HG02571 (cell line): ENCODE measurements around the gene LAMA1.

Source experiments
- ATAC-seq: cut with Tn5 transposase; IDR thresholded peaks from one replicate; pipeline ENCODE4 v1.9.1; 2021; ENCODE audit warnings: mild to moderate bottlenecking, moderate library complexity; ENCODE audit not compliant: unreplicated experiment

The LAMA1 gene

DNA sequence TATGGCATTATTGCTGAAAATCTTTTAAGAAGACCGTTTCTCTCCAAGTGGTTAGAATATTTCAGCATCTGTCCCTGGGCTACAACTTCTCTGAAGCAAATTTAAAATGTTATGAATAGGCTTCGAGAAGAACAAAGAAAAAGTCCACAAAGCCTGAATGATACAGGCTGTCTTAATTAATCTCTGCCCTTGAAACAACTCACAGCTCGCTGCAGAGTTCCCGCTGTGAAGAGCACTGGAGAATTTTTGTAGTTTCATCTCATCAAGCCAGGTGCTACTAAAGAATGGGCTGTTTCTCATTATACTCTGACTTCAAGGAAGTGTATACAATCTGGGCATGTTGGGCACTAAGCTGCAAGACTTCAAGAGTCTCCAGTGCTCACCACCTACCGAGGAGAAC lies 67.6 kb downstream of the LAMA1 start:
- ATAC-seq = no peak

DNA sequence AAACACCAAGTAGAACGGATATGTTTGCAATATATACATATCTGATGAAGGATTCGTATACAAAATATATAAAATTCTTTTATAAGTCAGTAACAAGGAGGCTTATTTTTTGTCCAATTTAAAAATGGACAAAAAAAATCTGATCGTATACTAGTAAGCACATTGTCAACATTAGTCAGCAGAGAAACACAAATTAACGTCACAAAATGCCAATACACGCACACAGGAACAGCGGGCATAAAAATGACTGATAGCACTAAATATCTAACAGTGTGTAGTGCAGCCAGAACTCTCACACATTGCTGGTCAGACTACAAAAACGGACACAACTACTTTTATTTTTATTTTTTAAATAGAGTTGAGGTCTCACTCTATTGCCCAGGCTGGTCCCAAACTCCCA lies 69.5 kb downstream of the LAMA1 start:
- ATAC-seq = no peak

DNA sequence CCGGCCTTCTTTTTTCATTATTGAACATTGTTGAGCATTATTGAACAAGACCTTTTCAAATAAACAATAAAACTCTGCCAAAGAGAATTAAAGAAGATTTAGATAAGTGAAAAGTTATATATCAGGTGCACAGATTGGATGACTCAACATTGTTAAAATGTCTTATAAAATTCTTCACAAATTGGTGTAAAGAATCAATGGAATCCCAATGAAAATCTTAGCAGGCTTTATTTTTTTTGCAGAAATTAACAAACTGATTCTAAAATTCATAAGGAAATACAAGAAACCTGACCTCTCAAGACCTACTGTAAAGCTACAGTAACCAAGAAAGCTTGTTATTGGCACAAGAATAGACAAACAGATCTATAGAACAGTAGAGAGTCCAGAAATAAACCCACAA lies 70.3 kb downstream of the LAMA1 start:
- ATAC-seq = no peak

DNA sequence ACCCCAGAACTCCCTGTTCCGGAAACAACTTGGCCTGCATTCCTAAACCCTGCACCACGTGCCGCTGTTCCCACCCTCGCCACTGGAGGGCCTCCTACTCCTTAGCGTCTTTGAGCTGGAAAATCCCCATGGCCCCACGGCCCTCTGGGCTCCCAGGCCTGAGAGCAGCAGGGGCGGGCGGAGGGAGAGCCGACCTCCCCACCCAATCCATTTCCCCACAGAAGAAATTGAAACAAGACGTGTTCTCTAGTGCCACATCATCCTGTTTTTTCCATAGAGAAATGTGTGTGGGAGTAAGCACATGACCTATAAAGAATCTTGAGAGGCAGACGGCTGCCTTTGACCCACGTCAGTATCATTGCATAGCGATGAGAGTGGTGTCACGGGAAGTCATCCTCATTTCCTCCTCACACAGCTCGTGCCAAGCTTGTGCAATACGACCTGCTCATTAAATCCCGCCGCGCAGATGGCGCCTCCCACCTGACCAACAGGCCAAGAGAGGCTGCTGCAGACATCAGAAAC lies 79.2 kb downstream of the LAMA1 start:
- ATAC-seq = no peak

DNA sequence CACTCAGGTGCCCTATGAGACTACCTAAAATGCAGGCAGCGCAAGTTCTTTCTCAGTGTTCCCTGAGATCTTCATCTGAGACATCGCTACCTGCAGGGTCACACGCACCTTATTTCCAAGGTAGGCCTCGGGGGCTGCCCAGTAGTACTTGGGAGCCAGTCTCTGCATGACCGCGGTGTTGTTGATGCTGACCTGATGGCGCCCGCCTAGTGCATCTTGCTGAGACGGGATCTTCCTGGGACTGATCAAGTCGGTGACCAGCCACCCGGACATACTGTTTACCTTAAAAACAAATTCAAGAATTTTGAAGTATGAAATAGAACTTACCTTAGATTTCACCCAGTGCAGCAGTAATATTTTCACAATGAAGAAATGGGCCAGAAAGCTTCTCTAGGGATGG lies 80.1 kb downstream of the LAMA1 start:
- no peak for ATAC-seq

DNA sequence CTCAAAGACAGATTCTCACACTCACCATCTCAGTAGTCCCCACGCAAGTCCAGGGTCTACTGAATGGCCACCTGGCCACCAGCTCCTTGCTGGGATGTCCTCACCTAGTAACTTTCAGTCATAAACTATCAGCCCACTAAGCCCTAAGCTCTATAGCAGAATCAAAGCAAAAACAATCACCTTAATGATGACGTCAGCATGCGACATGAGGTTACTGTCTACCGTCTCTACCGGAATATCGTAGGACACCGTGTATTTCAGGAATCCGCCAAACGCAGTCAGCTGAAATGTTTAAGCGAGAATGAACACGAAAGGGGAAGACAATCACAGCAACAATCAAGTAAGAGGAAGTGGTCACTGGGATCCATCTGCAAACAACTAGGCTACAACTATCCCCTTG lies 81.8 kb downstream of the LAMA1 start:
- no peak for ATAC-seq

DNA sequence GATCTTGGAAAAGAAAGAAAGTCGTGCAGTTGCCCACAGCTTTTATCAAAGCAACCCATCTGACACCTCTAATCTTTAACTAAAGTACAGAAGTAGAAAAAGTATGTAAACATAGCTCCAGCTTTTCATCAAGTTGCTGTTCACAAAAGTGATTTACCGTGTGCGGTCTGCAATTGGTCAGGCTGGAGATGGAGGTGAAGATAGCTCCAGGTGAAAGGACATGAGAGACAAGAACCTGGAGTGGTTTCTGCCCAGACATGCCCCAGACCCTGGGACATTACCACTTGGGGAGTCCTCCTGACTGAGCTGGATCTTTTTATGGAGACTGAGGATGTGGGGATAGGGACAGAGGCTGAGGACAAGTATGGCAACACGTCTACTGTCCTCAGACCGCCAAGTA lies 82.7 kb downstream of the LAMA1 start:
- ATAC-seq = no peak

DNA sequence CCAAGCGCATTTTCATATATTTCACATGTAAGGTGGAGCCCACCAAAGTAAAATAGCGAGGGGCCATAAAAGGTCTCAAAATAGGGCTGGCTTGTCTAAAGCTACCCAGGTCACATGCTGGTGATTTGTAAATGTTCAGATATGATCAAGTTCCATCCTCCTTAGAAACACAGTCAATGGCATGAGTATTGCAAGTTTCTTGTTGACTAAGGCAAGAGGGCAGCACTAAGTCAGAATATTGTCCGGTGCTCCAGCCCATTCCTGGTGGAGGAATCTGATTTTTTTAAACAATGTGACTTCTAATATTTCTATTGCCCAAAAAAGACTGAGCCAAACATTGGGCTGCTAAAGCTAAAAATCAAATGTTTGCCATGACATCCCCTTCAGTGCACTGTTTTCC lies 85.1 kb downstream of the LAMA1 start:
- ATAC-seq = no peak

DNA sequence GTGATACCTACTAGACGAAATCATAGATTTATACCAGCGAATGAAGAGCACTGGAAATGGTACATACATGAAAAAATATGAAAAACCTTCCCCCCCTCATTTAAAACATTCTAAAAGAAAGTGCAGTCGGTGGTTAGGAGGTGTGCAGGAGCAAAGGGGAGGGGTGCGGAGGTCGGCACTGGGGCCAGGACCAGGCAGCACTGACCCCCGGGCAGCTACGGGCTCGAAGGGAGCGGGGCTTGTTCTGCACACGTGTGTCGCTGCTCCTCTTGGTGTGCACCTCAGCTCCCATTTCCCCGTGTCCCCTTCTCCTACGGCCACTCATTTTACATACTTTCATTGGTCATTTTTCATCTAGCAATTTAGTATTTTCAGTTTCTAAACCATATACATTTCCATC lies 89.0 kb downstream of the LAMA1 start:
- ATAC-seq = no peak

DNA sequence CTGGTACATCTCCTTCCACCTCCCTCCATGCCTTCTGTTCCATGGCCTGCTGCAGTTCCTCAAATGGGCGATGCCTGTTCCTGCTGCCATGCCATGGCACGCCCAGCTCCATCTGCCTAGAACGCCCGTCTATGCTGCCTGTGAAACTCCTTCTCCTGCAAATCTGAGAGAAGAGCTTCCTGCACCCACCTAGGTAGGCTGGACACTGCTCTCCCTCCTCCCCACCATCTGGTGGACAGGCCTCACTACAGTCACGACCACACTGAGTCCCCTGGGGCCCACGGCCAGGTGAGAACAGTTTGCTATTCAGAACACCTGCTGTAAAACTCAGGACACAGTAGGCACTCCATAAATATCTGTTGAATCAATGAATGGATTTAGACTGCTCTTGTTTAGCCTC lies 92.4 kb downstream of the LAMA1 start:
- no peak for ATAC-seq

DNA sequence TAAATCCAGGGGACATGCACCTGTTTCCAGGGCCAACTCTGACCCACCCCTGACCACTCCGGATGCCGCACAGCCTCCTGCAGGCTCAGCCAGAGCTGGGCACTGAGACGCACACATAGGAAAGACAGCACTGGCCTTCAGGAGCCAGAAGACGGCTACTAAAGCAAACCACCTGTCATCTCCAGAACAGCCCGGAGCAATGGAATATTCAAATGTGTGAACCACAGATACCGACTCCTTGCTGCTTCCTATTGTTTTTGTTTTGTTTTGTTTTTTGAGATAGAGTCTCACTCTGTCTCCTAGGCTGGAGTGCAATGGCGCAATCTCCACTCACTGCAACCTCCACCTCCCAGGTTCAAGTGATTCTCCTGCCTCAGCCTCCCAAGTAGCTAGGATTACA lies 94.0 kb downstream of the LAMA1 start:
- no peak for ATAC-seq

DNA sequence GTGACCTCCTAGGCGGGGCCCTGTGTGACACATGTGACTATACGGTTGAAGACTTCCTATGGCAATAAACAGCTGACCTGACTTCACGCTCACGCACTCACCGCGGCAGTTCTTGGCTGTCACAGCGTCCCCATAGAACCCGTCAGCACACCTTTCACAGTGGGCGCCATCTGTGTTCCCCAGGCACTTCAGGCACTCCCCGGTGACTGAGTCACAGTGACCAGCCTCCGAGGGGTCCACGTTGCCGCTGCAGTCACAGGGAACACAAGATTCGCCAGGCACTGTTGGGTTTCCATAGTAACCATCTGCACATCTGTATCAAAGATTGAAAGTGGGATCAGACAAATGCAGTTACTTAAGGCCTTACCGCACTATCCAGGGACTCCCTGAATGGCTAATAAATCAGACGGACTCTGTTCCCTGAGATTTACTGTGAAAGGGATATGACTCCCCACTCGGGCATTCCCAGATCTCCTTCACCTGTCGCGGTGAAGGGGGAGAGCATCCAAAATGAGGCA lies 94.5 kb downstream of the LAMA1 start:
- ATAC-seq = no peak

DNA sequence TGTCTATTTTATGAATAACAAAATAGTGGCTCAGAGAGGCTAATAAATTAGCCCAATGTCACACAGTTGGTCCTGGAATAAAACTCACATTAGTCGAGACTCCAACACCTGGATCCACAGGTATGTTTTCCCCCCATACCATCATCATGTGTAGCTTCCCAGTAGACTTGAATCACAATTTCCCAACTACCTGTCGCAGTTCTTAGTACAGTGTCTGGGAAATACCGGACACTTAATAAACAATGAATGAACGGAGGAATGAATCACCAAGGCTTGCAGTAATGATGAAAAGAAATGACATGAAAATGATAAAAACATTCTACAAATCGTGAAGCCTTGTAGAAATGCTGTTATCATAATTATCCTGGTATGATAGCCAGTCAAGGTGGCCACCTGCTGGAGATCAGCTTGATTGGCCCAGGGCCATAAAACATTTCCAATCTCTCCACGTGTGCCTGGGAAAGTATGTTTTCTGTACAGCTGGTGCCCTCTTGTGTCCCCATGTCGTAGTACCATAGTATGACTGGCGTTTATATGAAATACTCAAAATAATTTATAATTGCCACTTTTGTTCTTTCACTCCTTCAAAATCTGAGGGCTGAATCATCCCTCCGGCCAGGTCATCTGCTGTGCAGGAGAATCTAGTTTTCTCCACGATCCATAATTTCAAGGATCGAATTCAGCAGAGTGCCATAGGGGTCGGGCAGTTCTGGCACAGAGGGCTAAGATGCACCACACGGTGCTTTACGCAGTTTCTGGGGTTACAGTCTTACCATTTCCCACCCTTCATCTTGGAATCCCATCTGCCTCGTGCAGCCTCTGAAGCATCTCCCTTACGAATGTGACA lies 95.4 kb downstream of the LAMA1 start:
- ATAC-seq = no peak

DNA sequence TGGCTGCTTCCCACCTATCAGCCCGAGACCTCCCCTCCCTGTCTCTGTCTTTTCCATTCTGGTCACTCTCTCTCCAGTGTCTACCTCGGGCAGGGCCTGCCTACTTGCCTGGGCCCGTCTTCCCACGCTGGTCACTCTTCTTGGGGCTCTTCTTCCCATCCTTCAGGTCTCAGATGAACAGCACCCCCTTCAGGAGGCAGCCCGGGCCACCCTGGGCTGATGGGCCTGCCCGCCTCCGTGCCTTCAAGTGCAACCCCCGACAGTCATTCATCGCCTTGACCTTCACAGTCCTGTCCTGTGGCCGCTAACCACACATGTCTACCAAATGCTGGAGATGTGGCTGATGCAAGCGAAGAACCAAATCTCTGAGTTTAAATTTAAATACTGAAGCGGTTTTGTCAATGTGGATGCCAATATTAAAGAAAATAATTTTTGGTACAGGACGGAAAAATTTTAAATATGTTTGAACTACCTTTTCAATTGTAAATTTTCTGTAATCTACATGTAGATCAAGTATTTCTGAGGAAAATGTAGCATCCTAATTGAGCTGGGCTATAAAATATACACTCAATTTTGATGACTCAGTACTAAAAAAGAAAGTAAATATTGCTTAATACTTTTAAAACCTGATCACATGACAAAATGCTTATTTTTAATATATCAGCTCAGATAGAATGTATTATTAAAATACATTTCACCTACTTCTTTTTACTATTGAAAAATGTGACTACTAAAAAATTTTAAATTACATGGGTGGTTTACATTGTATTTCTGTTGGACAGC lies 96.4 kb downstream of the LAMA1 start:
- ATAC-seq = no peak

DNA sequence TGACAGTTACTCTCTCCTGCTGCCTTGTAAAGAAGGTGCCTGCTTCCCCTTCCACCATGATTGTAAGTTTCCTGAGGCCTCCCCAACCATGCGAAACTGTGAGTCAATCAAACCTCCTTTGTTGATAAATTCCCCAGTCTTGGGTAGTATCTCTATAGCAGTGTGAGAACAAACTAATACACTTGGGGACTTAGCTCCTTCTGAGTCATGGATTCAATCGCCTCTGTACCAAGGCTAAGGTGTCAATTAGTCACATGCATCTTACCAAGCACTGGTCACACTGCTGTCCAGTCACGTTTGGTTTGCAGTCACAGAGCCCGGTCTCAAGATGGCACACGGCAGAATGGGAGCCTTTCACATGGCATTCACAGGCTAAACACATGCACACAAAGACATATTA lies 100.6 kb downstream of the LAMA1 start:
- ATAC-seq = no peak

DNA sequence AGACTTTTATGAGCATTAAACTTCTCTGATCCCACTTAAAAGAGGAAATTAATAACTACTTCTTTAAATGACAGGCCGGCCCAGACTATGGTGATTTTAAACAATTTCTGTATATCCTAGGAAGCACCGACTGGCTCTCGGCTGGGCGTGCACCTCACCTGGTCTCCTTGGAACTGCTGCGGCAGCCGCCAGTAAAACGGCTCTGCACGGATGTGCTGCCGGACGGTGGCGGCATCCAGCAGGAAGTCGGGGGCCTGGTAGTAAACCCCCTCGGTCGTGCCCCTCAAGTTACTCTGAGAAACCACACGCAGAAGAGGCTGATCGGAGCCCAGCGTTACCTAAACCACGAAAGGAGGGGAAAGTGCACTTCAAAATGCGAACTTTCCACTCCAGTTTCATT lies 106.5 kb downstream of the LAMA1 start:
- ATAC-seq = no peak

DNA sequence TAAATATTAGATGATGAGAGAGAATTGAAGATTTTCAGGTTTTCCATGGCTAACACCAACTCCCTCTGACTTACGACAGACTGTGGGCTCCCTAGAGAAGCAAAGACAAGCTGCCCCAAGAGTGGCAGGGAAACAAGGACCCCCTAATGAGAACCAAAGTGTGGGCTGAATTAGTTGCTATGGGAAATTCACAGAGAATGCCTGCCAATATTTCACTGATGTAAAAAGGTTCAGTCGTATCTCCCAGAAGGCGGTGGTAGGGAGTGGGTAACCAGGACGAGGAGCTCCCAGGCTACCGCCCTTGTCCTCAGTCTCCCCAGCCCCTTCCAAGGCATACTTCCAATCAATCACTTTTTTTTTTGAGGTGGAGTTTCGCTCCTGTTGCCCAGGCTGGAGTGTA lies 113.6 kb downstream of the LAMA1 start:
- no peak for ATAC-seq

DNA sequence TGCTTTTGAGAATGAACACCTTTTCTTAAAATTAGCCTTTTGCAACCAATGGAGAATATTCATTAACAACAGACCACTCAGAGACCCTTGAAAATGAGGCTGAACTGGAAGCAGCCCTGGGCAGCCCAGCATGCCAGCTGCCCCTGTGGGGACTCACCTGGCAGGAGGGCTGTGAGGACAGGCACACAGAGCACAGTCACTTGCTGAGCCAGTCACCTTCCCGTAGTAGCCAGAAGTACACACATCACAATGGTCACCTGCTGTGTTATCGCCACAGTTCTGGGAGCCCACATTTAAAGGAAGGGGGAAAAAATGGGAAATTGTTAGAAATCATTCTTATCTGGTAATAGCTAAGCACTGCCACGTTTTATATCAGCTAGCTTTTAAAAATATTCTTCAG lies 115.5 kb downstream of the LAMA1 start:
- ATAC-seq = no peak

DNA sequence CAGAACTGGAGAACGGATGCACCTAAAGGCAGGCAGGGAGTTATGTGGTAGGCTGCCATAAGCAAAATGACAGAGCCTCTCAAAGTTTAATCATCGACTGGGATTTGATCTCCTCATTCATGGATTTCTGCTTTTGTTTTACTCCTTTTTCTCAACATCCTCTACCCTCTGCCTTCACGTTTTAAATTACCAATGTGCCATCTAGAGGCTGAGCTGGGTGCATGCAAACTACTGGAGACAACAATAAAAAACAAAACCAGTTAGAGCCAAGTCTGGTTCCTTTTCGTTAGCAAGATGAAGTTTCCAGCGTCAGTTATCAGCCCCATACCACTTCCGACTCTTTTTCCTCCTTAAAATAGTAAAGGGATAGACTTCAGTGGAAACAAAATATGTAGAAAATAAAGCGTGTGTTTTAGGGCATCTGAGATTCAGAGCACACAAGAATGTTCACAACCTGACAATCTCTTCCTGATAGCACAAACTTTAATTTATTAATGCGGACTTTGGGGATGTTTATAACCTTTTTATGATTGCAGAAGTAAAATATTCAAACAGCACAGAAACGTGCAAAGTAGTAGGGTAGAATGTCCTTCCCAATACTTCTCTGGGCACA lies 117.0 kb downstream of the LAMA1 start:
- ATAC-seq = no peak

DNA sequence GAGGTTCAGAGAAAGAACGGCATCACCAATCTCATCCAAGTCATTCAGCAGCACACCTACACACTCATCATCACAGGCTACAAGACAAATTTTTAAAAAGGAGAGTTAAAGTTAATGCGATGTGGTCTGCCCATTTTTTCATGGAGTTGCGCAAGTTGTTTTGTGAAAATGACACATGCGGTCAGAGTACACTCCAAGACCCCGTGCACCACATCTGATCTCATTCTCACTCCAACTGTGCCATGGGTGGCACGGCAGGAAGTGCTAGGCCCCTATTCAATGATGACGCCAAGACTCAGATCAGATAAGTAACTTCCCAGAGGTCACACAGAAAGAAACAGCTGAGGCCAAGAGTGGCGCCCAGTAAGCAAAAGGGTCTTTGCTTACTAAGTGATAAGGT lies 119.8 kb downstream of the LAMA1 start:
- ATAC-seq = no peak

DNA sequence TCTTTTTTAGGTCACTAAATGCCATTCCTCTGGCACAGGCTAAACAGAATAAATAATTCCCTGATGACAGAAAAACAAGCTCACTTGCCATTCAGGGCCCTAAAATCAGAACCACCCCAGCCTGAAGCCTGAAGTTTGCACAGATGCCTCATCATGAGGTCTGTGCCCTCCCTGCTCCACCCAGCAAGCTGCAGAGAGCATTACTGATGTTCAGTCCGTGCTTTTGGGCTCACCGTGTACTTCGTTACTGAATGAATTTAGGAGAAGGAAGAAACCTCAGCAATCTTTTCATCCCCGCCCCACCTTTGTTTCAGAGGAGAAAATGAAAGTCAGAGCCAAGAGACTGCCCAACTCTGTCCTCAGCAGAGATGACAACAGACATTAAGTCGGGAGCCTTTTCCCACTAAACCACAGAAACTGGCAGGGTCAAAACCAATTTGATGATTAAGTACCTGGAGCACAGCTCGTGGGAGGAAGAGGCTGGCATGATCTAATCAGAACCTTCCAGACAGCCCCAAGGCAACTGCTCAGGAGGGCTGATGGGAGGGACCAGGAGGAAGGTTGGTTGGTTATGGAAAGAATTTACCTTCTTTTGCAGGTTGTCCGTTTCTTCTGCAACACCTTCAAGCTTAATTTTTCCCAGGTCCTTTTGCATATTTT lies 122.7 kb downstream of the LAMA1 start:
- no peak for ATAC-seq
